ENCODE measurements around the gene COMT.
"Not testable (repeated sequence)": the region's sequence is repeated elsewhere in the genome, so short reads cannot be mapped to it uniquely, and the experiment has no call there.

COMT gene

GRCh38 chr22:19941365-19942082 lies at the start of gene COMT, which contains the start of gene TXNRD2:
Gene COMT, plus strand, starts transcription at chr22:19941772. Its CDS starts 20,755 bp downstream, at chr22:19962527.
Gene TXNRD2, minus strand, starts transcription at chr22:19941818. Its CDS starts 15 bp downstream, at chr22:19941803.
- DNase-seq (ENCODE audit: low spot score) = peak; percentile 78

- DNase-seq (ENCODE audit: low spot score) = no peak
Observed at GRCh38 chr22:19892257-19892879, 49.2 kb upstream of the COMT start.

DNA sequence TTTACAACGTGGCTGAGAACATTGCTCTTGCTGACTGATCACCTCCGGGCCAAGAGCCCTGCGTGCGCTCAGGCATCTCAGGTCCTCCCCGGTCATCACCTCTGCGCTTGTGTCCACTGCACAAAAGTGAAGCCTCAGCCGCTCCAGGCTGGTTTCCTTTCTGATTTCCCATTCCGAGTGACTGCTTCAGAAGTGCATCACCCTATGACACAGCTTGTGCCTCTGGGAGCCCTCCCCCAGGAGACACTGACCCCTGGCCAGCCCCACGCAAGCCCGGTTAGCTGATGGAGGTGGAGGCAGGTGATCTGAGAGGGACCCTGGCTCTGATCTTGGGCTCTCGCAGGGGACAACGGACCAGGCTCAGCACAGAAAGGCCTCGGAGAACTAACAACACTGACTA lies 48.6 kb upstream of the COMT start:
- DNase-seq (ENCODE audit: low spot score) = no peak

GRCh38 chr22:19893363-19893762 lies 48.2 kb upstream of the COMT start:
- DNase-seq (ENCODE audit: low spot score) = no peak

GRCh38 chr22:19895160-19895849 lies 46.3 kb upstream of the COMT start:
- no peak for DNase-seq (ENCODE audit: low spot score)

- no peak for DNase-seq (ENCODE audit: low spot score)
Observed at GRCh38 chr22:19896665-19897355, 44.8 kb upstream of the COMT start.

DNA sequence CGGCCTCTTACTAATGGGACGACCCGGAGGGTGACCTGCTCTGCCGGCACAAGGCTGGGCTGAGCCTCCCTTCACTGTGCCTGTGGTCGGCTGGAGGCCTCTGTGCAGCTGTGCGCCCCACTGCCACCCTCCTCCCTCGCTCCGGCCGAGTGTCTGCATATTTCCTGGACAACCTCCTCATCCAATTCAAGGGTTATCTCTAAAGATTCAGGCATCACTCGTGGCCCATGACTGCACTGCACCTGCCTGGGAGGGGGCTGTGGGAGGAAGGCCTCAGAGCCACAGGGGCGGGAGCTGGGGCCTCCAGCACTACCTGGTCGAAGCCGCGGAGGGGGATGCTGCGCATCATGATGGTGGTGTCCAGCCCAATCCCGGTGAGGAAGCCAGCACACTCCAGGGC lies 43.8 kb upstream of the COMT start:
- no peak for DNase-seq (ENCODE audit: low spot score)

DNA sequence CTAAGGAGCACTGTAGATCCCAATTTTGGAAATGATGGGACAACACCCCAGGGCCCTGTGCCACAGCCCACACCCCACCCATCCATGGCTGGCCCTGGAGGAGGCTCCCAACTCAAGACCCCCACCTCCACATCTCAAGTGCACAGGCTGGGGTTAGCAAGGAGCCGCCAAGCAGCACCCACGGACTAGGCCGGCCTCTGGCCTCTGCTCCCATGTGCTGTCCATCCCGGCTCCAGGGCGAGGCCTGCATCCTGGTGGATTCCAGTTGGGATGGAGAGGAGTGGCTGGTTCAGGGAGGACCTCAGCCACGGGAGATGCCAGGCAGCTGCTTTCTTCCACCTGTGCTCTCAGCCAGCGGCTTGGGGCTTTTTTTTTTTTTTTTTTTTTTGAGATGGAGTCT lies 43.4 kb upstream of the COMT start:
- no peak for DNase-seq (ENCODE audit: low spot score)

GRCh38 chr22:19898831-19899567 lies 42.6 kb upstream of the COMT start:
- no peak for DNase-seq (ENCODE audit: low spot score)

- no peak for DNase-seq (ENCODE audit: low spot score)
Observed at GRCh38 chr22:19900707-19901436, 40.7 kb upstream of the COMT start.

GRCh38 chr22:19901577-19902244 lies 39.9 kb upstream of the COMT start:
- DNase-seq (ENCODE audit: low spot score) = no peak

DNA sequence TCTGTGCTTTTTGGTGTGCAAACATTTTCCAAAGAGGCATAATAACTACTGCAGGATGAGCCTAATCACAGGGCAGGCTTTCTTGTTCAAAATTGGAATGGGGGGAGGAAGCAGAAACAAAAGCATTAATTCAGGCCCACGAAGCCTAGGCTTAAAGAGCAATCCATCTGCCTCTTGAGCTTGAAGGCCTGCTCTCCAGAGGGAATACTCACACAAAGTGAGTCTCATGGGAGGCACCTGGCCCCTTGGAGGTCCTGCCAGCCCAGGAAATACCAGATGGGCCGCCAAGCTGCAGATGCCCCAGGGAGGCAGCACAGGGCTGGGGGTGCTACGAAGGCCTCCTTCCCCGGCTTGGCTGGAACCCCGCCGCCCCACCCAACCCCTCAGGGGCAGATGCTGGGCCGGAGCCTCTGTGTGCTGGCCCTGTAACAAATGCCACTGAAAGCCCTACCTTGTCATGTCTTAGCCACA lies 39.3 kb upstream of the COMT start:
- no peak for DNase-seq (ENCODE audit: low spot score)

- DNase-seq (ENCODE audit: low spot score) = no peak
Observed at GRCh38 chr22:19903031-19903430, 38.5 kb upstream of the COMT start.

DNA sequence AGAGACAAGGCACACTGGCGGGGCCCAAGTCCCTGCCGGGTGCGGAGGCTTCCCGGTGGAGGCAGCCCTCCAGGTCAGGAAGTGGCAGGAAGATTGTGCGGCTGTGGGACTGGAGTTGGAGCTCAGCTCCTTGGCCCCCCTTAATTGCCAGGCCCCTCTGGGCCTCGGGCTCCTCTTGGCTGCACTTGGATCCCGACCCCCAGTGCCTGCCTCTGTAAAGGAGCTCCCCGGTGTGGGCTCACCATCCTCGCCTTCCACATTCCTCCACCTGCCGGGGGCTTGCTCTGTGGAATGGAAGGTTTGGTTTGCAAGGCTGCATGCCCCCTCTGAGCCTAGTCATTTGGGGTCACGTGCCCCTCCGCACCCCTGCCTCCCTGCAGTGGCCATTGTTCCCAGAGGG lies 38.1 kb upstream of the COMT start:
- no peak for DNase-seq (ENCODE audit: low spot score)

DNA sequence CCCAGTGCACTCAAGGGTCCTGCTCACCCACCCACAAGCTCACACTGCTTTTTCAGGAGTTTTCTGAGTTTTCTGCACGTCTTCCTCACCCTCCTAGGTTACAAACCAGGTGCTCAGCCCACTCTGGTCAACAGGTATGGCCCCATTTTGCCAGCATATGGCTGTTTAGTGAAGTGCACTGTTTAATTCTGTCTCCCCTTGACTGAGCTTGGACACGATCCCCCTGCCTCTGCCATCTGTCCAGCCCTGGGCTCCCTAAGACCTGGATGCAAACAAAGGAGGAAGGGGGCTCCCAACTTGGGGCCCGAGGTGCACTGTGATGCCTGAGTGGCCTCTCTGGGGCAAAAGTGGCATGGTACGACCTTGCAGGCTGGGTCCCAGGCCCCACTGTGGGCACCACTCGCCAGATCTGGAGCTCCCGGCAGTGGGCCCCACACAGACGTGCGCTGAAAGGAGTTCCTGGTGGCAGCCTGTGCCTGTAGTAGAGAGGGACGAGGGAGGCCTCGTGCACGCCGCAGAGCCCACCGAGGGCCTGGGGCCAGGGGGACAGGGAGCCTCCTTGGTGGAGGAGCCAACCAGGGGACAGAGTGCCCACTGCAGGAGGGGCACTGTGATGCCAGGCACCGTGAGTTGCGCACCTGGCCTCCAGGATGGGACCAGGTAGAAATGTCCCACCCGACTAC lies 37.3 kb upstream of the COMT start:
- no peak for DNase-seq (ENCODE audit: low spot score)

- no peak for DNase-seq (ENCODE audit: low spot score)
Observed at GRCh38 chr22:19904935-19905334, 36.6 kb upstream of the COMT start.

- no peak for DNase-seq (ENCODE audit: low spot score)
Observed at GRCh38 chr22:19905347-19906276, 36.0 kb upstream of the COMT start.

GRCh38 chr22:19906864-19907263 lies 34.7 kb upstream of the COMT start:
- not testable (repeated sequence) for DNase-seq (ENCODE audit: low spot score)

DNA sequence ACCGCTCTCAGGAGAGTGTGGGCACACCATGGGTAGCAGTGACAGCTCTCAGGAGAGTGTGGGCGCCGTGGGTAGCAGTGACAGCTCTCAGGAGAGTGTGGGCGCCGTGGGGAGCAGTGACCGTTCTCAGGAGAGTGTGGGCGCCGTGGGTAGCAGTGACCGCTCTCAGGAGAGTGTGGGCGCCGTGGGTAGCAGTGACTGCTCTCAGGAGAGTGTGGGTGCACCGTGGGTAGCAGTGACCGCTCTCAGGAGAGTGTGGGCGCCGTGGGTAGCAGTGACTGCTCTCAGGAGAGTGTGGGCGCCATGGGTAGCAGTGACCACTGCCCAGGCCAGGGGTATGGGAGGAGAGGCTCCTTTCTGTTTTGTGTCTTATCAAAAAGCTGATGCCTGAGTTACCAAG lies 33.7 kb upstream of the COMT start:
- not testable (repeated sequence) for DNase-seq (ENCODE audit: low spot score)
